ENCODE results near the gene PRODH2. TPM values are rescaled to one million over a fixed set of nuclear protein-coding genes. Genes with fewer than 3 reads are reported as not detected.

Gene PRODH2
- total RNA-seq, 2 donors from 2014 or later = not detected

DNA sequence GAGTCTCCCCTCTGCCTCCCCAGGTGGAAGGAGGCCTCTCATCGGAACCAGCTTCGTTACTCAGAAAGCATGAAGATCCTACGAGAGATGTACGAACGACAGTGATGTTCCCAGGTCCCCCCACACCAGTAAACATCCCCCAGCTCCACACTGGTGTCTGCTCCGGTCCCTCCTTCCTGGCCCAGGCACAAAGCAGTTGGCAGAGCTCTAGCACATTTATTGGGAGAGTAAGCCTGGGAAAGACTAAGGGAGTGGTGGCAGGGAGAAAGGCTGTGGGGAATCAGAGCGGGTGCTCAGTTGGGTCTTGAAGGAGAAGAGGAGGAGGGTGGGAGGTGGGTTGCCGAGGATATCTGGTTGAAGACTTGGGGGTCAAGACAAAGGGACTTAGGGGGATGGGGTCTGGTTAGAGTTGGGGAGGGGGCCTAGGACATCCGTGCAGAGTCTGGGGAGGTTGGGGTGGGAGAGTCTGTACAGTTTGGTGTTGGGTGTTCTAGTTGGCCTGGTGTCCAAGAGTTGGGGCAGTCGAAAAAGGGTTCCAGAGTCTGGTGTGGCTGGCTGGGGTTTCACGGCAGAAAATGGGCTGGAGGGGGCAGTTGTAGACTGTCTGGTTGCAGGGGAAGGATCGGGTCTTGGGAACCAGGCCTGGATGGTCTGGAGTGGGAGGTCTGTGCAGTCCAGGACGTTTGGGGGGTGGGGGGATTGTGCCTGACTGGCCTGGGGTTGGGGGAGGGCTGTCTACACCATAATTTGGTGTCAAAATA lies 58.1 kb downstream of the PRODH2 start:
- intact Hi-C loops (cut with DNase I) = loop anchor here (5.0 to 10.0 kb wide), 2 partner anchors 183 to 300 kb away; partner anchors contain the start of genes LRFN3, THAP8 and WDR62
- H3K4me3 ChIP-seq = no peak overlapping the region
- 78% methylated on average over 13 of the region's 13 CpGs for WGBS
- peaks cover 0 to 17% of the 10 kb centered on the region in 2 donors for H3K36me3 ChIP-seq
- H3K27me3 ChIP-seq (replicated peaks; ENCODE audit: insufficient read depth) = no peaks in the 10 kb centered on the region
- peaks cover 4% of the 10 kb centered on the region for H3K4me1 ChIP-seq (replicated peaks)
- no peaks in the 10 kb centered on the region for H3K9me3 ChIP-seq
- TF ChIP-seq POLR2AphosphoS5 (IDR thresholded peaks at IDR 0.05) (no peak), POLR2A (IDR thresholded peaks at IDR 0.05) (no peak)
- TF ChIP-seq, protein P1, sequence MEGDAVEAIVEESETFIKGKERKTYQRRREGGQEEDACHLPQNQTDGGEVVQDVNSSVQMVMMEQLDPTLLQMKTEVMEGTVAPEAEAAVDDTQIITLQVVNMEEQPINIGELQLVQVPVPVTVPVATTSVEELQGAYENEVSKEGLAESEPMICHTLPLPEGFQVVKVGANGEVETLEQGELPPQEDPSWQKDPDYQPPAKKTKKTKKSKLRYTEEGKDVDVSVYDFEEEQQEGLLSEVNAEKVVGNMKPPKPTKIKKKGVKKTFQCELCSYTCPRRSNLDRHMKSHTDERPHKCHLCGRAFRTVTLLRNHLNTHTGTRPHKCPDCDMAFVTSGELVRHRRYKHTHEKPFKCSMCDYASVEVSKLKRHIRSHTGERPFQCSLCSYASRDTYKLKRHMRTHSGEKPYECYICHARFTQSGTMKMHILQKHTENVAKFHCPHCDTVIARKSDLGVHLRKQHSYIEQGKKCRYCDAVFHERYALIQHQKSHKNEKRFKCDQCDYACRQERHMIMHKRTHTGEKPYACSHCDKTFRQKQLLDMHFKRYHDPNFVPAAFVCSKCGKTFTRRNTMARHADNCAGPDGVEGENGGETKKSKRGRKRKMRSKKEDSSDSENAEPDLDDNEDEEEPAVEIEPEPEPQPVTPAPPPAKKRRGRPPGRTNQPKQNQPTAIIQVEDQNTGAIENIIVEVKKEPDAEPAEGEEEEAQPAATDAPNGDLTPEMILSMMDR (IDR thresholded peaks at IDR 0.05) = no peak
- peak overlapping the region; percentile 73 to 79 for H3K27ac ChIP-seq
- DNase-seq (ENCODE audit: low spot score) = no peak

DNA sequence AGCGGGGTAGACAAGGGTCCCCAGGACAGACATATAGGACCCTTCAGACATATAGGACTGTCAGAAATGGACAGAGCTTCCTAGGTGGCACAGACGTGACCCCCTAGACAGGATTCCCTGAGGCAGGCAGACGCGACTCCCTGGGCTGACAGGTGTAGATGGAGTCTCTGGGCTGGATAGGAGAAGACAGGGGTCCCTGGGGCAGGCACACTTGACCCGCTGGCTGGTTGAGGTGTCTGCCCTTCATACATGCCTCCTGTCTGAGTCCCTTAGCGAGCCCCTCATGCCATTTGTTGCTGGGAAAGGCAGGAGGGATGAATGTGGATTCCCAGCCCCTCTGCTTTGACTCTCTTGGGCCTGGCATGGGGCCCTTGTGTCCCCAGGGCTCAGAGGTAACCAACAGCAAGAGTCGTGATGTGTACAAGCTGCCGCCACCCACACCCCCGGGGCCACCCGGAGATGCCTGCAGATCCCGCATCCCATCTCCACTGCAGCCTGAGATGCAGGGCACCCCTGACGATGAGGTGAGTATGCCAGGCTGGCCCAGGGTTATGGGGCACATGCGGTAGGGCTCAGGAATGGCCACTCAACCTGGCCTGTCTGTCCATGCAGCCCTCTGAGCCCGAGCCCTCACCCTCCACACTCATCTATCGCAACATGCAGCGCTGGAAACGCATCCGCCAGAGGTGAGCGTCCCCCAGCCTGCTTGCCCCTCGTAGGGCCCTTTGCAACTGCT lies 58.8 kb downstream of the PRODH2 start:
- H3K27ac ChIP-seq = no peak overlapping the region
- peaks cover 0 to 17% of the 10 kb centered on the region in 2 donors for H3K36me3 ChIP-seq
- H3K9me3 ChIP-seq = no peaks in the 10 kb centered on the region
- no peaks in the 10 kb centered on the region for H3K27me3 ChIP-seq (replicated peaks; ENCODE audit: insufficient read depth)
- H3K4me3 ChIP-seq = no peak overlapping the region
- TF ChIP-seq POLR2AphosphoS5 (IDR thresholded peaks at IDR 0.05) (no peak), POLR2A (IDR thresholded peaks at IDR 0.05) (no peak)
- TF ChIP-seq, protein P1 (IDR thresholded peaks at IDR 0.05) = no peak
- DNase-seq (ENCODE audit: low spot score) = no peak
- intact Hi-C loops (cut with DNase I) = loop anchor here (10.0 kb wide), 1 partner anchor 301 kb away; the partner anchor contains the start of genes THAP8 and WDR62
- 93% methylated on average over 20 of the region's 20 CpGs for WGBS
- H3K4me1 ChIP-seq (replicated peaks) = peaks cover 5% of the 10 kb centered on the region

DNA sequence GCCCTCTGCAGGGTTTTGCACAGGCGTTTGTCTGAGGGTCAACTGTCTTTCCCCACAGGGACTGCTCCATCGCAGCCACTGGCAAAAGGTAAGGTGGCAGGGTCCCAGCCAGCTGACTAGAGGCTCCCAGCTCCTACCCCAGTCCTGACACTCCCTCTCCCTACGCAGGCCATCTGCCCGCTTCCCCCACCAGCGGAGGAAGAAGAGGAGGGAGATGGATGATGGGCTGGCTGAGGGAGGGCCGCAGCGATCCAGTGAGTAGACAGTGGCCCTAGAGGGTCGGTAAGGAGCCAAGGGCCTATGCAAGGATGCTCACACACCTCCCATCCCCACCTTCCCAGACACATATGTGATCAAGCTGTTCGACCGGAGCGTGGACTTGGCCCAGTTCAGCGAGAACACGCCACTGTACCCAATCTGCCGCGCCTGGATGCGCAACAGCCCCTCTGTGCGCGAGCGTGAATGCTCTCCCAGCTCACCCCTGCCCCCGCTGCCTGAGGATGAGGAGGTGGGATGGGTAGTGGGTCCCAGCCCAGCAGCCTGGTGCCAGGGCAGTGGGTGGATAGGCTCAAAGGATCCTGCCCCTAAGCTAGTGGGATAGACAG lies 59.8 kb downstream of the PRODH2 start:
- H3K9me3 ChIP-seq = no peaks in the 10 kb centered on the region
- intact Hi-C loops (cut with DNase I) = loop anchor here (10.0 kb wide), 1 partner anchor 302 kb away; the partner anchor contains the start of genes THAP8 and WDR62
- no peak overlapping the region for H3K4me3 ChIP-seq
- peaks cover 0 to 17% of the 10 kb centered on the region in 2 donors for H3K36me3 ChIP-seq
- TF ChIP-seq POLR2A (IDR thresholded peaks at IDR 0.05) (no peak), POLR2AphosphoS5 (IDR thresholded peaks at IDR 0.05) (no peak)
- TF ChIP-seq, protein P1 (IDR thresholded peaks at IDR 0.05) = no peak
- no peak overlapping the region for H3K27ac ChIP-seq
- H3K4me1 ChIP-seq (replicated peaks) = peaks cover 5% of the 10 kb centered on the region
- DNase-seq (ENCODE audit: low spot score) = no peak
- 95% methylated on average over 20 of the region's 20 CpGs for WGBS
- H3K27me3 ChIP-seq (replicated peaks; ENCODE audit: insufficient read depth) = no peaks in the 10 kb centered on the region

DNA sequence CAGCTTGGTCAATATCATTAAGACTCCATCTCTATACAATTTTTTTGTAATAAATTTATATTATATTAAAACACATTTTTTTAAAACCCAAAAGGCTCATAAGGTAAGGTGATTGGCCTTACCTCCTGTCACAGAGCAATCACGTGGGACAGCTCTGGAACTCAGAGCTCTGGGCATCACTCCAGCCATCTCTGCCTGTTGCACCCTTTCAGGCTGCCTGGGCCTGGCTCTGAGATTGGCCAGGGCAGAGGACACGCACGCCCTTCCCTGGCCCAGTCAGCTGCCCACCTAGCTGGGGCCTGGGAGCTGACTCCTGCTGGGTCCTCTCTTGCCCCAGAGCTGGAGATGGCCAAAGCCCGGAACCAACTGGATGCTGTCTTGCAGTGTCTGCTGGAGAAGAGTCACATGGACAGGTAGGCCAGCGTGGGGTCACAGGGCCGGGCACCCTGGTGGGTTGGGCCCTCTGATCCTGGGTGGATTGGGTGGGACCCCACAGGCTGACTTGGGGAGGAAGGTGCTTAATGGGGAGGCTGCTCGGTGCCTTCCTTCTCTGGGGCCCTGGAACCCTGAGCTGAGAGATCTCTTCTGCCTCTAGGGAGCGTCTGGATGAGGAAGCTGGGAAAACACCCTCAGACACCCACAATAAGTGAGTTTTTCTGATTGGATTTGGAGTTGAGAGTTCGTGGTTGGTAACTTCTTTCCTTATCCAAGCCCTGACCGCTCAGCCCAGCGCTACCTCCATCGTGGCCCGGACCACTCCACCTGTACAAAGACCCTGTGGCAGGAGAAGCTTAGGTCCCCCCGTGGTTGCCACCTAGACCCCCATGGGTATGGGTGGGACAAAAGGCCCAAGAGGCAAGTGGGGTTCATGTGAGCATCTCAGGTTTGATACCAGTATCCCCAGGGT lies 60.6 kb downstream of the PRODH2 start:
- Histone ChIP-seq H3K27ac (no peak overlapping the region), H3K4me3 (no peak overlapping the region), H3K27me3 (replicated peaks; ENCODE audit: insufficient read depth) (no peaks in the 10 kb centered on the region), H3K4me1 (replicated peaks) (peaks cover 5% of the 10 kb centered on the region), H3K36me3 (peaks cover 0 to 17% of the 10 kb centered on the region in 2 donors), H3K9me3 (no peaks in the 10 kb centered on the region)
- no peak for DNase-seq (ENCODE audit: low spot score)
- WGBS = 91% methylated on average over 14 of the region's 14 CpGs
- intact Hi-C loops (cut with DNase I) = loop anchor here (10.0 kb wide), 1 partner anchor 303 kb away; the partner anchor contains the start of genes THAP8 and WDR62
- TF ChIP-seq POLR2AphosphoS5 (IDR thresholded peaks at IDR 0.05) (no peak), POLR2A (IDR thresholded peaks at IDR 0.05) (no peak)
- TF ChIP-seq, protein P1 (IDR thresholded peaks at IDR 0.05) = no peak

All from prostate gland (tissue), 2 donors.